ENCODE data around the gene TIGD6. TPM values are rescaled to one million over a fixed set of nuclear protein-coding genes. Genes with fewer than 3 reads are reported as not detected.

Gene TIGD6
- total RNA-seq, 1 donor from 2014 or later, result 5.5 TPM

- Histone ChIP-seq H3K79me2 (ENCODE audit: insufficient read depth, low read length) (peaks cover 30% of the 10 kb centered on the region), H3K9ac (ENCODE audit: low read length) (no peak overlapping the region), H3K4me1 (ENCODE audit: insufficient read depth, low read length) (peaks cover 37% of the 10 kb centered on the region), H3K9me3 (ENCODE audit: insufficient read depth, low read depth, low read length) (peaks cover 1% of the 10 kb centered on the region), H2AFZ (ENCODE audit: low read depth, low read length) (no peak overlapping the region), H3K4me2 (ENCODE audit: low read length) (no peak overlapping the region), H4K20me1 (ENCODE audit: insufficient read depth, low read length) (peaks cover 14% of the 10 kb centered on the region), H3K4me3 (ENCODE audit: insufficient read depth, low read depth, low read length) (no peak overlapping the region), H3K27ac (ENCODE audit: low read depth, low read length) (no peak overlapping the region), H3K27me3 (ENCODE audit: insufficient read depth, low read length) (no peaks in the 10 kb centered on the region), H3K36me3 (ENCODE audit: insufficient read depth, low read length) (peaks cover 53% of the 10 kb centered on the region)
- FAIRE-seq (no peak), DNase-seq (ENCODE audit: low read depth) (no peak)
- Mint-ChIP-seq H3K36me3 (ENCODE audit: low read depth, unreplicated experiment) (peaks cover 33% of the 10 kb centered on the region), H3K9me3 (ENCODE audit: unreplicated experiment) (peaks cover 2% of the 10 kb centered on the region), H3K27ac (ENCODE audit: unreplicated experiment) (peak overlapping the region; percentile 43), H3K27me3 (ENCODE audit: low read depth, unreplicated experiment) (no peaks in the 10 kb centered on the region), H3K4me1 (ENCODE audit: low read depth, unreplicated experiment) (peaks cover 36% of the 10 kb centered on the region), H3K4me3 (ENCODE audit: unreplicated experiment) (peak overlapping the region; percentile 27)
- TF ChIP-seq EZH2 (IDR thresholded peaks at IDR 0.05; ENCODE audit: insufficient read depth, low read length), result no peak
- TF ChIP-seq CTCF (IDR thresholded peaks at IDR 0.05; ENCODE audit: insufficient read depth, low read depth, low read length), result no peak
These were observed 19.8 kb upstream of the TIGD6 start for GRCh38 chr5:150020249-150020648.

- no peak overlapping the region for H2AFZ ChIP-seq (ENCODE audit: low read depth, low read length)
- H3K4me2 ChIP-seq (ENCODE audit: low read length), result peak overlapping the region; percentile 34
- no peaks in the 10 kb centered on the region for H3K27me3 ChIP-seq (ENCODE audit: insufficient read depth, low read length)
- no peak overlapping the region for H3K4me3 Mint-ChIP-seq (ENCODE audit: unreplicated experiment)
- peaks cover 5% of the 10 kb centered on the region for H3K9me3 ChIP-seq (ENCODE audit: insufficient read depth, low read depth, low read length)
- H3K4me3 ChIP-seq (ENCODE audit: insufficient read depth, low read depth, low read length), result no peak overlapping the region
- DNase-seq (ENCODE audit: low read depth), result peak; percentile 35
- peaks cover 9% of the 10 kb centered on the region for H3K9me3 Mint-ChIP-seq (ENCODE audit: unreplicated experiment)
- H3K4me1 ChIP-seq (ENCODE audit: insufficient read depth, low read length), result peaks cover 30% of the 10 kb centered on the region
- peaks cover 14% of the 10 kb centered on the region for H4K20me1 ChIP-seq (ENCODE audit: insufficient read depth, low read length)
- peaks cover 52% of the 10 kb centered on the region for H3K36me3 ChIP-seq (ENCODE audit: insufficient read depth, low read length)
- FAIRE-seq, result no peak
- peaks cover 41% of the 10 kb centered on the region for H3K36me3 Mint-ChIP-seq (ENCODE audit: low read depth, unreplicated experiment)
- no peak for TF ChIP-seq CTCF (IDR thresholded peaks at IDR 0.05; ENCODE audit: insufficient read depth, low read depth, low read length)
- TF ChIP-seq EZH2 (IDR thresholded peaks at IDR 0.05; ENCODE audit: insufficient read depth, low read length), result no peak
- H3K27ac ChIP-seq (ENCODE audit: low read depth, low read length), result peak overlapping the region; percentile 47
- no peak overlapping the region for H3K9ac ChIP-seq (ENCODE audit: low read length)
- H3K4me1 Mint-ChIP-seq (ENCODE audit: low read depth, unreplicated experiment), result peaks cover 21% of the 10 kb centered on the region
- H3K79me2 ChIP-seq (ENCODE audit: insufficient read depth, low read length), result peaks cover 37% of the 10 kb centered on the region
- no peak overlapping the region for H3K27ac Mint-ChIP-seq (ENCODE audit: unreplicated experiment)
- no peaks in the 10 kb centered on the region for H3K27me3 Mint-ChIP-seq (ENCODE audit: low read depth, unreplicated experiment)
These were observed 17.0 kb upstream of the TIGD6 start for GRCh38 chr5:150017226-150018005.

GRCh38 chr5:150016537-150016936 lies 16.1 kb upstream of the TIGD6 start:
- H3K27ac ChIP-seq (ENCODE audit: low read depth, low read length), result no peak overlapping the region
- no peak overlapping the region for H3K4me3 ChIP-seq (ENCODE audit: insufficient read depth, low read depth, low read length)
- H3K36me3 ChIP-seq (ENCODE audit: insufficient read depth, low read length), result peaks cover 59% of the 10 kb centered on the region
- FAIRE-seq (no peak), DNase-seq (ENCODE audit: low read depth) (no peak)
- H3K4me1 ChIP-seq (ENCODE audit: insufficient read depth, low read length), result peaks cover 22% of the 10 kb centered on the region
- Mint-ChIP-seq H3K4me1 (ENCODE audit: low read depth, unreplicated experiment) (peaks cover 12% of the 10 kb centered on the region), H3K9me3 (ENCODE audit: unreplicated experiment) (peaks cover 9% of the 10 kb centered on the region), H3K4me3 (ENCODE audit: unreplicated experiment) (no peak overlapping the region), H3K27ac (ENCODE audit: unreplicated experiment) (no peak overlapping the region), H3K36me3 (ENCODE audit: low read depth, unreplicated experiment) (peaks cover 47% of the 10 kb centered on the region), H3K27me3 (ENCODE audit: low read depth, unreplicated experiment) (no peaks in the 10 kb centered on the region)
- peaks cover 37% of the 10 kb centered on the region for H3K79me2 ChIP-seq (ENCODE audit: insufficient read depth, low read length)
- no peak overlapping the region for H2AFZ ChIP-seq (ENCODE audit: low read depth, low read length)
- no peak overlapping the region for H3K9ac ChIP-seq (ENCODE audit: low read length)
- no peak overlapping the region for H3K4me2 ChIP-seq (ENCODE audit: low read length)
- TF ChIP-seq CTCF (IDR thresholded peaks at IDR 0.05; ENCODE audit: insufficient read depth, low read depth, low read length), result no peak
- TF ChIP-seq EZH2 (IDR thresholded peaks at IDR 0.05; ENCODE audit: insufficient read depth, low read length), result no peak
- H4K20me1 ChIP-seq (ENCODE audit: insufficient read depth, low read length), result peaks cover 12% of the 10 kb centered on the region
- no peaks in the 10 kb centered on the region for H3K27me3 ChIP-seq (ENCODE audit: insufficient read depth, low read length)
- H3K9me3 ChIP-seq (ENCODE audit: insufficient read depth, low read depth, low read length), result peaks cover 5% of the 10 kb centered on the region

All from astrocyte (in vitro differentiated cells and primary cell).